Activated naive CD4-positive, alpha-beta T cell treated with anti-CD3 and anti-CD28 coated beads, Interleukin-2, amount 50 U/mL, for 16 hours (primary cell): ENCODE results near the gene GOLIM4.

ENCODE experiments used
- DNase-seq: peaks from one replicate; pipeline ENCODE4 v3.0.0-alpha.2; 2020

GOLIM4 gene

DNA sequence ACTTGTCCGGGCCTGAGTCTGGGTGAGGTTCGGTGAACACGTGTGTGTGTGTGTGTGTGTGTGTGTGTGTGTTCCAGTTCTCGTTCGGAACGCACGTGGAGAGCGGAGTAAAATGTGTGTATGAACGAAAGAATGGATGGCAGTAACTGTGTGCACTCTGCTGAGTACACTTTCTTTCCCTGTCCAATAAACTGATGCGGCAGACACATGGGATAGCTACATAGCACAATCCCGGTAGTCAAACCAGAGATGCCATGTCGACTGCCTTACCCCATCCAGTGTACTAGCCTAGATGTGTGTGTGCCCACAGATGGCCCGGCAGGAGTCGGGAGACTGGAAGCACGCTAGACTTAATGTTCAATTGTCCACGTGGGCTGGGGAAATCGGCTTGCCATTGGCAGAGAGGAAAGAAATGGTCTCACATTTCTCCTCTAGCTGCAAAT lies 507 bp upstream of the GOLIM4 start:
- no peak for DNase-seq

GRCh38 chr3:168094877-168095610 lies 680 bp downstream of the GOLIM4 start:
- peak; percentile 11 for DNase-seq

DNA sequence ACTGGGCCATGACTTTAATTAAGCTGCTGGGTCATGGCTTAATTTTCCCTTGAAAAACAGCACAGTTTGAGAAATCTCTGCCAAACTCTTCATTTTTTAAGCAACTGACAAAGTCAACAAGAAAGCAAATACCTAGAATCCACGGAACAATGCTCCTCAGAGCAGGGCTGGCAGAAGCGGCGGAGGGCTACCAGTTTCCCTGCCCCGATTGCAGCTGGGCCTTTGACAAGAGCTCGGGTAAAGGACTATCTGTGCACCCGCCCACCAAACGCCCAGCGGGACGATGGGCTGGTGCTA lies 1.2 kb downstream of the GOLIM4 start:
- peak; percentile 9 for DNase-seq

GRCh38 chr3:168093790-168094189 lies 1.9 kb downstream of the GOLIM4 start:
- DNase-seq = no peak

DNA sequence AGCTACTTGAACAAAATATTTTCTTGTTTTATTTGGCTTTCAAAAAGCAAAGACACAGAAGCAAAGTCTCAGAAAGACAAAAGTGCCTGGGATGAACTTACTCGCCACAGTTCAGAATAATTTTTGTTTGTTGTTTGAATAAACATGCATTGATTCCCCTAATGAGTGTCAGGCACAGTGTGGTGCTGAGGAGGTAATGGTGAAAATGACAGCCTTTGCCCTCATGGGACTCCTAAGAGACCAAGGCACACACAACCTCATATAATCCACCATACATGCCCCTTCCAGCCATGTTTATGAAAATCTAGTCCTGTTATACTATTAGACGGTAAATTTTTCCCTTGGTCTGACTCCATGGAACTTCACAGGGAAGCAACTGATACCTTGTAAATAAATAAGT lies 2.5 kb downstream of the GOLIM4 start:
- no peak for DNase-seq

DNA sequence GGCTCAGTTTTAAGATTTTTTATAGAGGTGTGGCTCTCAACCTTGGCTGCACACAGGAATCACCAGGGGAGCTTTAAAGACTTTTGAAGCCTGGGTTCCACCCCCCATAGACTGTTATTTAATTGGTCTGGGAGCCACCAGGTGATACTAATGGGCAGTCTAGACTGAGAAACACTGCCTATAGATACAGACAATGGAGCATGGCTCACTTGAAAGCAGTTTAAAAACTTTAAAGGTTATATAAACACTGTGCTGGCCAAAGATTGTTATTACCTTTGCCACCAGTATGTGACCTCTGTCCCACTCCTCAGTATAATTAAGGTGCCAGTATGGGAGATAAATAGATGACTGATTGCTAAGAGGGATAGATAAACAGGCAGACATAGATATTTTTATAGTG lies 3.8 kb downstream of the GOLIM4 start:
- DNase-seq = no peak

- no peak for DNase-seq
Observed at GRCh38 chr3:168091302-168091858, 4.3 kb downstream of the GOLIM4 start.

DNA sequence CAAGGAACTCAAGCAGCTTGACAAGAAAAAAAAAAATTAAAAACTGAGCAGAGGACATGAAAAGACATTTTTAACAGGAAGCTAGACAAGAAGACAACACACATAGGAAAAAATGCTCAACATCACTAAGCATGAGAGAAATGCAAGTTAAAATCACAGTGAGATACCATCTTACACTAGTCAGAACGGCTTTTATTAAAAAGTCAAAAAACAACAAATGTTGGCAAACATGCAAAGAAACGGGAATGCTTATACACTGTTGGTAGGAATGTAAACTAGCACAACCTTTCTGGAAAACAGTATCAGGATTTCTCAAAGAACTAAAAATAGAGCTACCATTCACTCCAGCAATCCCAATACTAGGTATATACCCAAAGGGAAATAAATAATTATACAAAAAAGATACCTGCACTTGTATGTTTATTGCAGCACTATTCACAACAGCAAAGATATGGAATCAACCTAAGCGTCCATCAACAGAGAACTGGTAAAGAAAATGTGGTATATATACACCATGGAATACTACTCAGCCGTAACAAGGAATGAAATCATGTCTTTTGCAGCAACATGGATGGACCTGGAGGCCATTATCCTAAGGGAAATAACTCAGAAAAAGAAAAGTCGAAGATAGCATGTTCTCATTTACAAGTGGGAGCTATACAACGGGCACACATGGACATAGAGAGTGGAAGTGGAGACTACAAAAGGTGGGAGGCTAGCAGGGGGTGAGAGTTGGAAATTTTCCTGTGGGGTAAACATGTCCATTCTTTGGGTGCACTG lies 5.2 kb downstream of the GOLIM4 start:
- no peak for DNase-seq

- DNase-seq = no peak
Observed at GRCh38 chr3:168089179-168089771, 6.4 kb downstream of the GOLIM4 start.

- DNase-seq = no peak
Observed at GRCh38 chr3:168088106-168088720, 7.5 kb downstream of the GOLIM4 start.

DNA sequence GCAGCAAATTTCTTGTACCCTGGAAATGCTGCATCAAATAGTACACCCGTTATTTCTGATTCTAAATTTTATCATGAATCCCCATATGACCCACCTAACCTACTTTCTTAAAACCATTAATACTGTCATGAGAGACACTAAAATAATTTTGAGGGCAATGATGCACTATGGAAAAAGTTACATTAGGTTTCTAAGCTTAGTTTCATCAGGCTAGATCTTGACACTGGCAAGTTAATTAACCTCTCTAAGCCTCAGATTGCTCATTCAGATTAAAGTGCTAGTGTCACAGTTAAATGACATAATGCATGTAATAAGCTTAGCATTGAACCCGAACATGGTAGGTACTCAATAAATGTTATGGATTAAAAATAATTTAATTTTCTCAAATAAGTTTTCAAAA lies 8.2 kb downstream of the GOLIM4 start:
- no peak for DNase-seq

GRCh38 chr3:168086541-168087260 lies 9.0 kb downstream of the GOLIM4 start:
- DNase-seq = no peak

GRCh38 chr3:168085491-168086119 lies 10.1 kb downstream of the GOLIM4 start:
- no peak for DNase-seq

- no peak for DNase-seq
Observed at GRCh38 chr3:168083906-168084305, 11.8 kb downstream of the GOLIM4 start.

GRCh38 chr3:168081856-168082255 lies 13.9 kb downstream of the GOLIM4 start:
- DNase-seq = no peak

DNA sequence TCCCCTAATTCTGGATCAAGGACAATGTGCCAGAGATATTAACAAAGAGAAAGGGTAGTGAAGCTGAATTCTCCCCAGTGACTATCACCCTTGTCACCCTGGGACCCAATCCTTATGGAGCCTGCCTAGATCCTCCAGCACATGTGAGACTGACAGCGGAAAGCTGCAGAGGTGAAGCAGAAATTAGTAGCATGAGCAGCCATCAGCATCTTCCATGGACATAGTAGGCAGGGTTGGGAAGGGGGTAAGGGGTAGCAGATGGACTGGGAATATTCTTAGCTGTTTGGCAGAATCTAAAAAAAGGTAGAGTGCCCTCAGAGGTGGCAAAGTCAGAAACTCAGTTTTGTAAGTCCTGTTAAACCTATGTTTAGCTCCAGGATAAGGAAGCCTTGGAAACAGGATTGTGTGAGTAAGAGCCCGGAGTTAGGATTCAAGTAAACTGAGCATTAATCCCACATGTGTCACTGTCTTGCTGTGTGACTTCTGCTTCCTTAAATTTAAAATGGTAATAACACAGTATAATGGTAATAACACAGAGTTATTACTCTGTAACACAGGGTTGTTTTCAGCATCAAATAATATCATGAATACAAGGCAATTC lies 14.5 kb downstream of the GOLIM4 start:
- no peak for DNase-seq

- DNase-seq = no peak
Observed at GRCh38 chr3:168080499-168081170, 15.1 kb downstream of the GOLIM4 start.

GRCh38 chr3:168080022-168080421 lies 15.7 kb downstream of the GOLIM4 start:
- no peak for DNase-seq

DNA sequence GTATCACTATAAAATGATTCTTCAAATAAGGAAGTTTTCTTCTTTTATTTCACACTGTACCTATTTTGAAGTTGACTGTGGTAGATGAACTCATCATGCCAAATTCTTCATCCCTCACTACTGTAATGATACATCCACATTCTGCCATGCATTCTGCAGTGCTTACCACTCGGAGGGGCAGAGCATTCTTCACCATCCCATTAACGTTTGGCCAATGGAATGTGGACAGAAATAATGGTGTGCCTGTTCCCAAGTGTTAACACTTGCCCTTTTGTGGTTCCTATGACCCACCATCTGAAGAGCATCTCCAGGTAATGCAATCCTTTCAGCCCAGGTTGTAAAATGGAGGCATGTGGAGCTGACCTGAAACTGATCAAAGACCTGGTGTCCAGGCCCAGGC lies 18.6 kb downstream of the GOLIM4 start:
- no peak for DNase-seq

- DNase-seq = no peak
Observed at GRCh38 chr3:168073842-168074605, 21.7 kb downstream of the GOLIM4 start.

GRCh38 chr3:168072323-168072650 lies 23.4 kb downstream of the GOLIM4 start:
- no peak for DNase-seq
